ENCODE data around the gene KRAS. TPM values are rescaled to one million over a fixed set of nuclear protein-coding genes. Genes with fewer than 3 reads are reported as not detected.

Gene KRAS
- total RNA-seq, 2 donors from 2014 or later: 12.1 to 19.1 TPM

DNA sequence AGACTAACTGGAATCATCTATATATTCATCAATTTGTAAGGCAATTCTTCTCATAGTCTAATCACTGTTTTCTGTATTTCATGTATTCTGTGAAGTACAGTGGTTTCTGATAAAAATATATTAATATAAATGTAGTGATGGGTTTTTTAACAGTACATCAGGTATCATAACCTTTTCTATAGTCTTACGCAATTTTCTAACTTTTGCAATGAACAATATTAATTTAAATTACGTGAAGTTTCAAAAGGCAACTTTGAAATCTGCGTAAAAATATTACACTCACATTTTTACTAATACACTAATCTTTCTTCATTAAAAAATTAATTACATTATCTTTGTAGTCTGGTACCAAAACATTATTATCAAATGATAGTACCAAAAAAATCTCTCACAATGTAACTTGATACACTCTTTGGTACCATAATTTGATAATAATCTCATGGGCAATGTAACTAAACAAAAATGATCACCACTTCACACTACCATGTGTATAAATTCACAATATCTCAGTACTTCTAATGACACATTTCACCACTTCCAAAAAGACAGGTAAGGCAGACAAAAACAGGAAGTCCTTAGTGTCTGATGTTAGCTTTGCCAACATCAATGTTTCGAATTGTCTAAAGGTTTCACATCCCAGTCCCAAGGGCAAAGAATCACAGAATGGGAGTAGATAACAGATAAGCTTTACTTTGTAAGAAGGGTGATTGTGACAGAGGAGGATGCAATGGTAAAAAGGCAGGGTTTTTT, 64.5 kb downstream of the KRAS start:
- DNase-seq (ENCODE audit: low spot score): no peak
- Histone ChIP-seq H3K27ac (no peak overlapping the region), H3K27me3 (replicated peaks; ENCODE audit: insufficient read depth) (no peaks in the 10 kb centered on the region), H3K4me1 (replicated peaks) (no peaks in the 10 kb centered on the region), H3K9me3 (no peaks in the 10 kb centered on the region), H3K36me3 (no peaks in the 10 kb centered on the region), H3K4me3 (no peak overlapping the region)
- intact Hi-C loops (cut with DNase I): no loop called here
- TF ChIP-seq POLR2A (IDR thresholded peaks at IDR 0.05) (no peak), POLR2AphosphoS5 (IDR thresholded peaks at IDR 0.05) (no peak)
- TF ChIP-seq, protein P1, sequence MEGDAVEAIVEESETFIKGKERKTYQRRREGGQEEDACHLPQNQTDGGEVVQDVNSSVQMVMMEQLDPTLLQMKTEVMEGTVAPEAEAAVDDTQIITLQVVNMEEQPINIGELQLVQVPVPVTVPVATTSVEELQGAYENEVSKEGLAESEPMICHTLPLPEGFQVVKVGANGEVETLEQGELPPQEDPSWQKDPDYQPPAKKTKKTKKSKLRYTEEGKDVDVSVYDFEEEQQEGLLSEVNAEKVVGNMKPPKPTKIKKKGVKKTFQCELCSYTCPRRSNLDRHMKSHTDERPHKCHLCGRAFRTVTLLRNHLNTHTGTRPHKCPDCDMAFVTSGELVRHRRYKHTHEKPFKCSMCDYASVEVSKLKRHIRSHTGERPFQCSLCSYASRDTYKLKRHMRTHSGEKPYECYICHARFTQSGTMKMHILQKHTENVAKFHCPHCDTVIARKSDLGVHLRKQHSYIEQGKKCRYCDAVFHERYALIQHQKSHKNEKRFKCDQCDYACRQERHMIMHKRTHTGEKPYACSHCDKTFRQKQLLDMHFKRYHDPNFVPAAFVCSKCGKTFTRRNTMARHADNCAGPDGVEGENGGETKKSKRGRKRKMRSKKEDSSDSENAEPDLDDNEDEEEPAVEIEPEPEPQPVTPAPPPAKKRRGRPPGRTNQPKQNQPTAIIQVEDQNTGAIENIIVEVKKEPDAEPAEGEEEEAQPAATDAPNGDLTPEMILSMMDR (IDR thresholded peaks at IDR 0.05): no peak
- 95% methylated on average over 4 of the region's 4 CpGs for WGBS

DNA sequence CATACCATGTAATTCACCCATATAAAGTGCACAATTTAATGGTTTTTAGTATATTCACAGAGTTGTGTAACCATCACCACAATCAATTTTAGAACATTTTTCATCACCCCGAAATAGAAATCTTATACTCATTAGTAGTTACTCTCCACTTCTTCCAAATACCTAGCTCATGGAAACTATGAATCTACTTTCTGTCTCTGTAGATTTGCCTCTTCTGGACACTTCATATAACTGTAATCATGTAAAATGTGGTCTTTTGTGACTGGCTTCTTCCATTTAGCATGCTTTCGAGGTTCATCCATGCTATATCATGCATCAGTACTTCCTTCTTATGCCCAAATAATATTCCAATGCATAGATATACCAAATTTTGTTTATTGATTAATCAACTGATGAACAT, 66.6 kb downstream of the KRAS start:
- TF ChIP-seq POLR2AphosphoS5 (IDR thresholded peaks at IDR 0.05): no peak
- TF ChIP-seq POLR2A (IDR thresholded peaks at IDR 0.05): no peak
- no peak overlapping the region for H3K27ac ChIP-seq
- H3K4me1 ChIP-seq (replicated peaks): no peaks in the 10 kb centered on the region
- intact Hi-C loops (cut with DNase I): no loop called here
- H3K4me3 ChIP-seq: no peak overlapping the region
- no peaks in the 10 kb centered on the region for H3K27me3 ChIP-seq (replicated peaks; ENCODE audit: insufficient read depth)
- 67% methylated on average over 2 of the region's 2 CpGs for WGBS
- H3K9me3 ChIP-seq: no peaks in the 10 kb centered on the region
- DNase-seq (ENCODE audit: low spot score): no peak
- H3K36me3 ChIP-seq: no peaks in the 10 kb centered on the region

DNA sequence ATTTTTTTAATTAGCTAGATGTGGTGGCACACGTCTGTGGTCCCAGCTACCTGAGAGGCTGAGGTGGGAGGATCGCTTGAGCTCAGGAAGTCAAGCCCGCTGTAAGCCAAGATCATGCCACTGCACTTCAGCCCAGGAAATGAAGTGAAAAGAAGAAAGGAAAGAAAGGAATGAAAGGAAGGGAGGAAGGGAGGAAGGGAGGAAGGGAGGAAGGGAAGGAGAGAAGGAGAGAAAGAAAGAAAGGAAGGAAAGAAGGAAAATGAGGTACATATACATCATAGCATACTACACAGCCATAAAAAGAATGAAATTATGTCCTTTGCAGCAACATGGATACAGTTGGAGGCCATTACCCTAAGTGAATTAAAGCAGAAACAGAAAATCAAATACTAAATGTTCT, 68.0 kb downstream of the KRAS start:
- H3K9me3 ChIP-seq: no peaks in the 10 kb centered on the region
- intact Hi-C loops (cut with DNase I): no loop called here
- H3K27ac ChIP-seq: no peak overlapping the region
- 79% methylated on average over 3 of the region's 3 CpGs for whole genome bisulfite sequencing
- H3K36me3 ChIP-seq: no peaks in the 10 kb centered on the region
- TF ChIP-seq POLR2A (IDR thresholded peaks at IDR 0.05): no peak
- TF ChIP-seq, protein P1 (IDR thresholded peaks at IDR 0.05): no peak
- TF ChIP-seq POLR2AphosphoS5 (IDR thresholded peaks at IDR 0.05): no peak
- no peaks in the 10 kb centered on the region for H3K4me1 ChIP-seq (replicated peaks)
- no peak overlapping the region for H3K4me3 ChIP-seq
- DNase-seq (ENCODE audit: low spot score): no peak
- no peaks in the 10 kb centered on the region for H3K27me3 ChIP-seq (replicated peaks; ENCODE audit: insufficient read depth)

DNA sequence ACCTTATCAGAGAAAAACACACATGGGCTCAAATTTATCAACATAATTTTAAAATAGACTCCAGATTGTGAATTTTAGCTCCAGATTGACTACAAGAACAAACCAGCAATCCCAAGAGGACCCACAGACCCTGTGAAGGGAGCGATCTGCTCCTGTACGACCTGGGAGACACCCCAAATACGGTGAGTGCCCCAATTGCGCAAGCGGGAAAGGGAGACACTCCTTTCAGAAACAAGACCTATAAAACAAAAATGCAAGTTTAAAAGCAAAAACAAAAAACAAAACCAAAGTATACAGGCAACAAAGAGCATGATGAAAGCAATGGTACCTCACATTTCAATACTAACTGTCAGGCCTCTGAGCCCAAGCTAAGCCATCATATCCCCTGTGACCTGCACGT, 87.9 kb downstream of the KRAS start:
- no peaks in the 10 kb centered on the region for H3K9me3 ChIP-seq
- H3K27ac ChIP-seq: no peak overlapping the region
- 90% methylated on average over 6 of the region's 6 CpGs for WGBS
- H3K4me1 ChIP-seq (replicated peaks): no peaks in the 10 kb centered on the region
- TF ChIP-seq POLR2A (IDR thresholded peaks at IDR 0.05) (no peak), POLR2AphosphoS5 (IDR thresholded peaks at IDR 0.05) (no peak)
- TF ChIP-seq, protein P1 (IDR thresholded peaks at IDR 0.05): no peak
- no peaks in the 10 kb centered on the region for H3K36me3 ChIP-seq
- no peaks in the 10 kb centered on the region for H3K27me3 ChIP-seq (replicated peaks; ENCODE audit: insufficient read depth)
- intact Hi-C loops (cut with DNase I): no loop called here
- no peak overlapping the region for H3K4me3 ChIP-seq
- DNase-seq (ENCODE audit: low spot score): no peak

DNA sequence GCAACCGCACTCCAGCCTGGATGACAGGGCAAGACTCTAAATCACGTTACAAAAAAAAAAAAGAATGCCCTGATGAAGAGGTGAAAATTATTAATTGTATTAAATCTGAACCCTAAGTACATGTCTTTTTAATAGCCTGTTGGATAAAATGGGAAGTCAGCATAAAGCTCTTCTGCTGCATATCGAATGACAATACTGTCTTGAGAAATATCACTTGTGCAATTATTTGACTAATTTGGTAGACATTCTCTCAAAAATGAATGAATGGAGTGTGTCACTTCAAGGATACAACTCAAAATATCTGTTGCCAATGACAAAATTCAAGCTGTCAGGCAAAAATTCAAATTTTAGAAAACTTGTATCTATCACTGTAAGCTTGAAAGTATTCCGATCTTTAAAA, 94.7 kb downstream of the KRAS start:
- Histone ChIP-seq H3K27ac (no peak overlapping the region), H3K4me1 (replicated peaks) (no peaks in the 10 kb centered on the region), H3K36me3 (no peaks in the 10 kb centered on the region), H3K27me3 (replicated peaks; ENCODE audit: insufficient read depth) (no peaks in the 10 kb centered on the region), H3K4me3 (no peak overlapping the region), H3K9me3 (no peaks in the 10 kb centered on the region)
- intact Hi-C loops (cut with DNase I): no loop called here
- WGBS: 91% methylated on average over 4 of the region's 4 CpGs
- no peak for TF ChIP-seq POLR2AphosphoS5 (IDR thresholded peaks at IDR 0.05)
- no peak for DNase-seq (ENCODE audit: low spot score)

DNA sequence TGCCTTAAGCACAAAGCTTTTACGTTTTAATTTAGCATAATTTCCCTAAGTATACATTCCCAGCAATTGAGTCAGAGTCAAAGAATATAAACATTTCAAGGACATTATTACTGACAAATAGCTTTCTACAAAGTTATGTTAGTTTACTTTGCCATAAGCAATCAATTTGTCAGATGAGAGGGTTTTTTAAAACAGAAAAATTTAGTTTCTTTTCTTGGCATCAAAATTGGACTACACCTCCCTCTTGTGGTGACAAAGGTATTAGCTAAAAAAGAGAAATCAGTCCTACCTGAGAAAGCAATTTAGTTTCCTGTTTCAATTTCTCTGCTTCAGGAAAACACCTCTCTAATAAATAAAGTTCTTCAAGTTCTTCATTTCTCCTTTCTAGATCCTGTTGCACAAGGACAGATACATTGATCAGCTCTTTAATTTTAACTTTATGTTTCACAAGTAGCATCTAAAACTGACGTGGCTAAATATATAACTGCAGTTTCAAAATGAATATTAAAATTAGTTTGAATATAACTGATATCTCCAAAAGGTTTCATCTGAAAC, 95.6 kb downstream of the KRAS start:
- no peaks in the 10 kb centered on the region for H3K9me3 ChIP-seq
- no peaks in the 10 kb centered on the region for H3K4me1 ChIP-seq (replicated peaks)
- no peak for DNase-seq (ENCODE audit: low spot score)
- H3K4me3 ChIP-seq: no peak overlapping the region
- H3K27ac ChIP-seq: no peak overlapping the region
- intact Hi-C loops (cut with DNase I): no loop called here
- TF ChIP-seq POLR2A (IDR thresholded peaks at IDR 0.05): no peak
- TF ChIP-seq, protein P1 (IDR thresholded peaks at IDR 0.05): peak in 3 of 4 experiments; percentile 47 to 67 (median 49)
- H3K27me3 ChIP-seq (replicated peaks; ENCODE audit: insufficient read depth): no peaks in the 10 kb centered on the region
- WGBS: 80% methylated on average over 2 of the region's 2 CpGs
- H3K36me3 ChIP-seq: no peaks in the 10 kb centered on the region

All from prostate gland (tissue), 2 donors.